WTC11 (cell line): Measurements from ENCODE around the gene VPREB3.

Experiments used
- MXD4 ChIP-seq: fragments of 250-450 bp; sonication (Bioruptor Pico); IDR thresholded peaks from 2 replicates; pipeline ENCODE4 v1.8.0; 2021; ENCODE audit warnings: mild to moderate bottlenecking, moderate library complexity, borderline replicate concordance
- NR2C2 ChIP-seq: sonication (generic); formaldehyde crosslinking; IDR thresholded peaks from 2 replicates; pipeline ENCODE4 v1.8.0; 2022; ENCODE audit warnings: mild to moderate bottlenecking, missing genetic modification reagents
- TEAD4 ChIP-seq: sonication (generic); formaldehyde crosslinking; IDR thresholded peaks from 2 replicates; pipeline ENCODE4 v1.8.0; 2022; ENCODE audit warnings: mild to moderate bottlenecking, missing genetic modification reagents
- TF ChIP-seq, protein P1 (sequence below): sonication (generic); formaldehyde crosslinking; IDR thresholded peaks from 2 replicates; pipeline ENCODE4 v1.8.1; 2022; ENCODE audit warnings: low read depth, missing genetic modification reagents, borderline replicate concordance
- TF ChIP-seq, protein P2 (sequence below): fragments of 200-600 bp; IDR thresholded peaks from 2 replicates; pipeline ENCODE4 v1.8.0; 2022; ENCODE audit warnings: antibody characterized with exemption
- TF ChIP-seq, protein P3 (sequence below): sonication (generic); formaldehyde crosslinking; IDR thresholded peaks from 2 replicates; pipeline ENCODE4 v1.8.0; 2023; ENCODE audit warnings: missing genetic modification reagents, mild to moderate bottlenecking, borderline replicate concordance
- TF ChIP-seq, protein P4 (sequence below): sonication (generic); formaldehyde crosslinking; IDR thresholded peaks from 2 replicates; pipeline ENCODE4 v1.8.1; 2023; ENCODE audit warnings: mild to moderate bottlenecking, missing genetic modification reagents

DNA sequence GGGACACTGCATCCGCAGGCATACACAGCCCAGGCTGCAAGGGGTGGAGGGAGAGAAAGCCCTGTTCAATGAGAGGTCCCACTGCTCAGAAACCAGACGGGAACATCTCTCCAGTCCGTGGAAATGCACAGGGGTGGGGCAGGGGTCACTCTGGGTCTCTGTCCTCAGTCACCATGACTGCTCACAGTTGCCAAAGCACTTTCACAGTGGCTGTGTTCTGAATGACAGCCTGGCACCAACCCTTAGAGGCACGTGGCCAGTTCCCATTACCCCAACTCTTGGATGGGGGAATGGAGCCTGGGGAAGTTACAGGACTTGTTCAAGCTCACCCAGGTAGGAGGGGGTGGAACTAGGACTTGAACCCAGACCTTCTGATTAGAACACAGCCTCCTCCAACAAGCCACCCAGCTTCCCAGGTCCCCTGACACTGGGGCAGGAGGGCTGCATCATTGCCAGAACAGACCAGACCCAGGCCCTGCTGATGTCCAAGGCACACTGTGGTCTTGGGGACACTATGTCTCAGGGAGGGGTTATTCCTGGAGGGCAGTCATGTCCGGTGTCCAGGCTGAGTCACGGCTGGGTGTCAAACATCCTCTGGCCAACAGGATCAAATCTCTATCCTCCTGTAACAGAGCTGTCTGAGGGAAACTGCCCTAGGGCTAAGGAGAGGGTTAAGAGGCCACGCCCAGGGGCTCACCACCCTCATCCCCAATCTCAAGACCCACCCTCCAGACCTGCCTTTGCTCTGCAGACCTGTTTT lies 11.5 kb downstream of the VPREB3 start:
- TF ChIP-seq, protein P1, sequence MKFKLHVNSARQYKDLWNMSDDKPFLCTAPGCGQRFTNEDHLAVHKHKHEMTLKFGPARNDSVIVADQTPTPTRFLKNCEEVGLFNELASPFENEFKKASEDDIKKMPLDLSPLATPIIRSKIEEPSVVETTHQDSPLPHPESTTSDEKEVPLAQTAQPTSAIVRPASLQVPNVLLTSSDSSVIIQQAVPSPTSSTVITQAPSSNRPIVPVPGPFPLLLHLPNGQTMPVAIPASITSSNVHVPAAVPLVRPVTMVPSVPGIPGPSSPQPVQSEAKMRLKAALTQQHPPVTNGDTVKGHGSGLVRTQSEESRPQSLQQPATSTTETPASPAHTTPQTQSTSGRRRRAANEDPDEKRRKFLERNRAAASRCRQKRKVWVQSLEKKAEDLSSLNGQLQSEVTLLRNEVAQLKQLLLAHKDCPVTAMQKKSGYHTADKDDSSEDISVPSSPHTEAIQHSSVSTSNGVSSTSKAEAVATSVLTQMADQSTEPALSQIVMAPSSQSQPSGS (CRISPR knock-in tag): no peak
- TF ChIP-seq NR2C2 (CRISPR knock-in tag) (no peak), TEAD4 (no peak), MXD4 (CRISPR knock-in tag) (no peak)
- TF ChIP-seq, protein P2, sequence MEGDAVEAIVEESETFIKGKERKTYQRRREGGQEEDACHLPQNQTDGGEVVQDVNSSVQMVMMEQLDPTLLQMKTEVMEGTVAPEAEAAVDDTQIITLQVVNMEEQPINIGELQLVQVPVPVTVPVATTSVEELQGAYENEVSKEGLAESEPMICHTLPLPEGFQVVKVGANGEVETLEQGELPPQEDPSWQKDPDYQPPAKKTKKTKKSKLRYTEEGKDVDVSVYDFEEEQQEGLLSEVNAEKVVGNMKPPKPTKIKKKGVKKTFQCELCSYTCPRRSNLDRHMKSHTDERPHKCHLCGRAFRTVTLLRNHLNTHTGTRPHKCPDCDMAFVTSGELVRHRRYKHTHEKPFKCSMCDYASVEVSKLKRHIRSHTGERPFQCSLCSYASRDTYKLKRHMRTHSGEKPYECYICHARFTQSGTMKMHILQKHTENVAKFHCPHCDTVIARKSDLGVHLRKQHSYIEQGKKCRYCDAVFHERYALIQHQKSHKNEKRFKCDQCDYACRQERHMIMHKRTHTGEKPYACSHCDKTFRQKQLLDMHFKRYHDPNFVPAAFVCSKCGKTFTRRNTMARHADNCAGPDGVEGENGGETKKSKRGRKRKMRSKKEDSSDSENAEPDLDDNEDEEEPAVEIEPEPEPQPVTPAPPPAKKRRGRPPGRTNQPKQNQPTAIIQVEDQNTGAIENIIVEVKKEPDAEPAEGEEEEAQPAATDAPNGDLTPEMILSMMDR: no peak
- TF ChIP-seq, protein P3, sequence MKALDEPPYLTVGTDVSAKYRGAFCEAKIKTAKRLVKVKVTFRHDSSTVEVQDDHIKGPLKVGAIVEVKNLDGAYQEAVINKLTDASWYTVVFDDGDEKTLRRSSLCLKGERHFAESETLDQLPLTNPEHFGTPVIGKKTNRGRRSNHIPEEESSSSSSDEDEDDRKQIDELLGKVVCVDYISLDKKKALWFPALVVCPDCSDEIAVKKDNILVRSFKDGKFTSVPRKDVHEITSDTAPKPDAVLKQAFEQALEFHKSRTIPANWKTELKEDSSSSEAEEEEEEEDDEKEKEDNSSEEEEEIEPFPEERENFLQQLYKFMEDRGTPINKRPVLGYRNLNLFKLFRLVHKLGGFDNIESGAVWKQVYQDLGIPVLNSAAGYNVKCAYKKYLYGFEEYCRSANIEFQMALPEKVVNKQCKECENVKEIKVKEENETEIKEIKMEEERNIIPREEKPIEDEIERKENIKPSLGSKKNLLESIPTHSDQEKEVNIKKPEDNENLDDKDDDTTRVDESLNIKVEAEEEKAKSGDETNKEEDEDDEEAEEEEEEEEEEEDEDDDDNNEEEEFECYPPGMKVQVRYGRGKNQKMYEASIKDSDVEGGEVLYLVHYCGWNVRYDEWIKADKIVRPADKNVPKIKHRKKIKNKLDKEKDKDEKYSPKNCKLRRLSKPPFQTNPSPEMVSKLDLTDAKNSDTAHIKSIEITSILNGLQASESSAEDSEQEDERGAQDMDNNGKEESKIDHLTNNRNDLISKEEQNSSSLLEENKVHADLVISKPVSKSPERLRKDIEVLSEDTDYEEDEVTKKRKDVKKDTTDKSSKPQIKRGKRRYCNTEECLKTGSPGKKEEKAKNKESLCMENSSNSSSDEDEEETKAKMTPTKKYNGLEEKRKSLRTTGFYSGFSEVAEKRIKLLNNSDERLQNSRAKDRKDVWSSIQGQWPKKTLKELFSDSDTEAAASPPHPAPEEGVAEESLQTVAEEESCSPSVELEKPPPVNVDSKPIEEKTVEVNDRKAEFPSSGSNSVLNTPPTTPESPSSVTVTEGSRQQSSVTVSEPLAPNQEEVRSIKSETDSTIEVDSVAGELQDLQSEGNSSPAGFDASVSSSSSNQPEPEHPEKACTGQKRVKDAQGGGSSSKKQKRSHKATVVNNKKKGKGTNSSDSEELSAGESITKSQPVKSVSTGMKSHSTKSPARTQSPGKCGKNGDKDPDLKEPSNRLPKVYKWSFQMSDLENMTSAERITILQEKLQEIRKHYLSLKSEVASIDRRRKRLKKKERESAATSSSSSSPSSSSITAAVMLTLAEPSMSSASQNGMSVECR: no peak
- TF ChIP-seq, protein P4, sequence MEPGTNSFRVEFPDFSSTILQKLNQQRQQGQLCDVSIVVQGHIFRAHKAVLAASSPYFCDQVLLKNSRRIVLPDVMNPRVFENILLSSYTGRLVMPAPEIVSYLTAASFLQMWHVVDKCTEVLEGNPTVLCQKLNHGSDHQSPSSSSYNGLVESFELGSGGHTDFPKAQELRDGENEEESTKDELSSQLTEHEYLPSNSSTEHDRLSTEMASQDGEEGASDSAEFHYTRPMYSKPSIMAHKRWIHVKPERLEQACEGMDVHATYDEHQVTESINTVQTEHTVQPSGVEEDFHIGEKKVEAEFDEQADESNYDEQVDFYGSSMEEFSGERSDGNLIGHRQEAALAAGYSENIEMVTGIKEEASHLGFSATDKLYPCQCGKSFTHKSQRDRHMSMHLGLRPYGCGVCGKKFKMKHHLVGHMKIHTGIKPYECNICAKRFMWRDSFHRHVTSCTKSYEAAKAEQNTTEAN: no peak
